Measurements from ENCODE around the gene KCNQ1OT1.

KCNQ1OT1 gene

GRCh38 chr11:2590965-2591754 is 108.6 kb downstream of the KCNQ1OT1 start:
- DNase-seq, result no peak

- no peak for DNase-seq
Observed at GRCh38 chr11:2590131-2590964, 109.4 kb downstream of the KCNQ1OT1 start.

- DNase-seq, result no peak
Observed at GRCh38 chr11:2589538-2589934, 110.3 kb downstream of the KCNQ1OT1 start.

GRCh38 chr11:2588809-2589537 is 110.8 kb downstream of the KCNQ1OT1 start:
- no peak for DNase-seq

- DNase-seq, result no peak
Observed at GRCh38 chr11:2587976-2588748, 111.6 kb downstream of the KCNQ1OT1 start.

GRCh38 chr11:2587132-2587930 is 112.5 kb downstream of the KCNQ1OT1 start:
- no peak for DNase-seq

GRCh38 chr11:2586793-2587131 is 113.0 kb downstream of the KCNQ1OT1 start:
- DNase-seq, result no peak

GRCh38 chr11:2586087-2586792 is 113.6 kb downstream of the KCNQ1OT1 start:
- DNase-seq, result no peak

- DNase-seq, result no peak
Observed at GRCh38 chr11:2585566-2586086, 114.2 kb downstream of the KCNQ1OT1 start.

- no peak for DNase-seq
Observed at GRCh38 chr11:2584812-2585565, 114.8 kb downstream of the KCNQ1OT1 start.

- DNase-seq, result no peak
Observed at GRCh38 chr11:2584434-2584811, 115.4 kb downstream of the KCNQ1OT1 start.

- DNase-seq, result no peak
Observed at GRCh38 chr11:2583605-2583958, 116.2 kb downstream of the KCNQ1OT1 start.

- no peak for DNase-seq
Observed at GRCh38 chr11:2582946-2583604, 116.7 kb downstream of the KCNQ1OT1 start.

- DNase-seq, result no peak
Observed at GRCh38 chr11:2582351-2582945, 117.3 kb downstream of the KCNQ1OT1 start.

- DNase-seq, result no peak
Observed at GRCh38 chr11:2581931-2582350, 117.9 kb downstream of the KCNQ1OT1 start.

- no peak for DNase-seq
Observed at GRCh38 chr11:2581151-2581930, 118.5 kb downstream of the KCNQ1OT1 start.

GRCh38 chr11:2580571-2581001 is 119.2 kb downstream of the KCNQ1OT1 start:
- DNase-seq, result no peak

GRCh38 chr11:2580061-2580421 is 119.8 kb downstream of the KCNQ1OT1 start:
- no peak for DNase-seq

Data from NCI-H1092 (cell line).